ENCODE results near the gene SREBF1.
"Not testable (repeated sequence)": the region's sequence is repeated elsewhere in the genome, so short reads cannot be mapped to it uniquely, and the experiment has no call there.

Gene SREBF1

DNA sequence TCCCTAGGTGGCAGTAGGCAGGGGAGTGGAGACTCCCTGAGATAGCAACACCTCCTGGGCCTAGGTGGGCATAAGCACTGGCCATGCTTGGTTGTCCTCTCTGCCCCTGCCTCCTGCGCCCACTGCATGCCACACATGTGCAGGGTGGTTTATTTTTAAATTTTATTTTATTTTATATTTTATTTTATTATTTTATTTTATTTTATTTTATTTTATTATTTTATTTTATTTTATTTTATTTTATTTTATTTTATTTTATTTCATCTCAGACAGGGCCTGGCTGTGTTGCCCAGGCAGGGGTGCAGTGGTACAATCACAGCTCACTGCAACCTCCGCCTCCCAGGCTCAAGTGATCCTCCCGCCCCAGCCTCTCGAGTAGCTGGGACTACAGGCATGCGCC is 28.6 kb downstream of the SREBF1 start:
- not testable (repeated sequence) for H3K9me3 ChIP-seq (ENCODE audit: control insufficient read depth, insufficient read depth, low read depth, low read length); H3K27ac ChIP-seq (ENCODE audit: low read depth, low read length); H3K4me3 ChIP-seq (ENCODE audit: low read depth, low read length); H3K36me3 ChIP-seq (ENCODE audit: control insufficient read depth, insufficient read depth, low read length); H3K9ac ChIP-seq (ENCODE audit: low read length)
- peaks cover 25% of the 10 kb centered on the region for H3K4me1 ChIP-seq (ENCODE audit: control insufficient read depth, insufficient read depth, low read length)
- peaks cover 25% of the 10 kb centered on the region for H3K27me3 ChIP-seq (ENCODE audit: control insufficient read depth, insufficient read depth, low read length)

DNA sequence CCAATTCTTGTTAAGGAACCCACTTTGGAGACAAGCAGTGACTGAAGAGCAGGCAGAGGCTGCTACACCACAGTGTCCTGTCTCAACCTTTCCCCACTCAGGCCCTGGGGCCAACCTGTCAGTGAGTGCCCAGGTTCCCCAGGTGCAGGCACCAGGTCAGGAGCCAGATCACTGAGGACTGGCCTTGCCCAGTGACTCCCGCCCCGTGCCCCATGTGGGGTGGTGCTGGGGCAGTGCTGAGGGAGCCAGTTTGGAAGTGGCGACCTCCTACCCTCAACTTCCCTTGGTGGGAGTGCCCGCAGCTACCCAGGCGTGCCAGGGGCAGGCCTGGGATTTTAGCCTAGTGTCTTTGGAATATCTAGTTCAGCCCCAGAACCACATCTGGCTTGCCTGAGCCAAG is 29.3 kb downstream of the SREBF1 start:
- Histone ChIP-seq H3K4me1 (ENCODE audit: control insufficient read depth, insufficient read depth, low read length) (peaks cover 24% of the 10 kb centered on the region), H3K4me3 (ENCODE audit: low read depth, low read length) (no peak overlapping the region), H3K27ac (ENCODE audit: low read depth, low read length) (no peak overlapping the region), H3K36me3 (ENCODE audit: control insufficient read depth, insufficient read depth, low read length) (no peaks in the 10 kb centered on the region), H3K9ac (ENCODE audit: low read length) (no peak overlapping the region), H3K27me3 (ENCODE audit: control insufficient read depth, insufficient read depth, low read length) (peaks cover 25% of the 10 kb centered on the region), H3K9me3 (ENCODE audit: control insufficient read depth, insufficient read depth, low read depth, low read length) (no peaks in the 10 kb centered on the region)

DNA sequence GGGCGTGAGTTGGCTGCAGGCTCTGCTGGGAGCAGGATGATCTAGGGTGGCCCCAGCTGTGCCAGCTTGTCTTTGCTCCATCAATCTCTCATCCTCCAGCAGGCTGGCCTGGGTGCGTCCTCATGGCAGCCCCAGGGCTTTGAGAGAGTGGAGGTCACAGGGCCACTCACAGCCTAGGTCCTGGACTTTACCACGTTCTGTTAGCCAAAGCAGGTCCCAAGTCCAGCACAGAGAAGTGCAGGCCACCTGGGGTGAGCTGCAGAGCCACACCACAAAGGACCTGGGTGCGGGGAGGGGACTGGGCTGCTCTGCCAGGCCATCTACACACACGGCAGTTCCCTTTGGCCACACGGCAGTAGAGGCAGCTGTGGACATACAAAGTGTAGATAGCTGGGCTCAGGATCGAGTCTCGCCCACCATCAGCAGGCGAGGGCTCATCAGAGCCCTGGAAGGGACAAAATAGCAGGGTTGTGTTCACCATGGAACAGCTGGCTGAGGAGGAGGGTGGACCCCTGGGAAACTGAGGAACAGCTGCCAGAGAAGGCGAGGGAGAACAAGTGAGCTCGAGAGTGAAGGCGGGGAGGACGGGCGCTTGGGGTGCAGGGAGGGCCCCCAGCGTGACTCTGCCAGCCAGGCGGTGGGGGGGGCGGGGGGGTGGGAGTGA is 30.0 kb downstream of the SREBF1 start:
- H3K4me3 ChIP-seq (ENCODE audit: low read depth, low read length), result no peak overlapping the region
- H3K9ac ChIP-seq (ENCODE audit: low read length), result no peak overlapping the region
- H3K4me1 ChIP-seq (ENCODE audit: control insufficient read depth, insufficient read depth, low read length), result peaks cover 18% of the 10 kb centered on the region
- H3K27ac ChIP-seq (ENCODE audit: low read depth, low read length), result no peak overlapping the region
- H3K36me3 ChIP-seq (ENCODE audit: control insufficient read depth, insufficient read depth, low read length), result no peaks in the 10 kb centered on the region
- peaks cover 25% of the 10 kb centered on the region for H3K27me3 ChIP-seq (ENCODE audit: control insufficient read depth, insufficient read depth, low read length)
- H3K9me3 ChIP-seq (ENCODE audit: control insufficient read depth, insufficient read depth, low read depth, low read length), result no peaks in the 10 kb centered on the region

DNA sequence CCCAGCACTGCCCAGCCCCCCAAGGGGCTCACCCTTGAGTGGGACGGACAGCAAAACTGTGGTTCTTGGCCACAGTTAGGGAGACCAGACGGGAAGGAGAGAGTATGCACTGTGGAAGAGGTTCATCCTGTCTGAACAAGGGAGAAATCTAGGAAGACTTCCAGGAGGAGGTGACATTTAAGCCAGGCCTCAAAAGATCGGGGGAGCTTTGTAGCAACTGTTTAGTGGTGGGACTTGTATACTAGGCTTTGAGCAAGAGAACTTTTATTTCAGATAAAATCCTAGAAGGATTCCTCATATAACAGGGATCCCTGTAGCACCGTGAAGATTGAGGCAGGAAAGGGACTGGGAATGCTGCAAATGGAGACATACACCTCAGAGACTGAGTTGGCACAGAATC is 30.8 kb downstream of the SREBF1 start:
- Histone ChIP-seq H3K9ac (ENCODE audit: low read length) (no peak overlapping the region), H3K27ac (ENCODE audit: low read depth, low read length) (no peak overlapping the region), H3K9me3 (ENCODE audit: control insufficient read depth, insufficient read depth, low read depth, low read length) (no peaks in the 10 kb centered on the region), H3K36me3 (ENCODE audit: control insufficient read depth, insufficient read depth, low read length) (no peaks in the 10 kb centered on the region), H3K27me3 (ENCODE audit: control insufficient read depth, insufficient read depth, low read length) (peaks cover 25% of the 10 kb centered on the region), H3K4me1 (ENCODE audit: control insufficient read depth, insufficient read depth, low read length) (peaks cover 16% of the 10 kb centered on the region), H3K4me3 (ENCODE audit: low read depth, low read length) (no peak overlapping the region)

DNA sequence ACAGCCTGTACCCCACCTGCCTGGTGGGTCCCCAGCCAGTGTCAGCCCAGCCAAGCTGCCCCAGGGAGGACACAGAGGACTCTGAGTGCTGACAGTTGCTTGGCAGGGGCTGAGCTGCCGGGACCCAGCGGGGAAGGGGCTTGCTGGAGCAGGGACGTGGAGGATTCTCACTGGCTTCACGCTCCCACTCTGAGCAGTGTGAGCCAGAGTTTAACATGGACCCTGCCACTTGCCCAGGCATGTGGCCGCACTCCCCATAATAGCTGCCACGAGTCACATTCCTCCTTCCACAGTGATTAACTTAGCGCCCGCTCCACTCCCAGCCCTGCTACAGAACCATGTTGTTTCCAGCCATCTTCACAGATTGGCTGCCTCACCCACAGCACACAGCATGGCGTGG is 31.2 kb downstream of the SREBF1 start:
- Histone ChIP-seq H3K4me3 (ENCODE audit: low read depth, low read length) (no peak overlapping the region), H3K36me3 (ENCODE audit: control insufficient read depth, insufficient read depth, low read length) (no peaks in the 10 kb centered on the region), H3K27me3 (ENCODE audit: control insufficient read depth, insufficient read depth, low read length) (peaks cover 20% of the 10 kb centered on the region), H3K9me3 (ENCODE audit: control insufficient read depth, insufficient read depth, low read depth, low read length) (no peaks in the 10 kb centered on the region), H3K27ac (ENCODE audit: low read depth, low read length) (no peak overlapping the region), H3K9ac (ENCODE audit: low read length) (no peak overlapping the region), H3K4me1 (ENCODE audit: control insufficient read depth, insufficient read depth, low read length) (peaks cover 11% of the 10 kb centered on the region)

DNA sequence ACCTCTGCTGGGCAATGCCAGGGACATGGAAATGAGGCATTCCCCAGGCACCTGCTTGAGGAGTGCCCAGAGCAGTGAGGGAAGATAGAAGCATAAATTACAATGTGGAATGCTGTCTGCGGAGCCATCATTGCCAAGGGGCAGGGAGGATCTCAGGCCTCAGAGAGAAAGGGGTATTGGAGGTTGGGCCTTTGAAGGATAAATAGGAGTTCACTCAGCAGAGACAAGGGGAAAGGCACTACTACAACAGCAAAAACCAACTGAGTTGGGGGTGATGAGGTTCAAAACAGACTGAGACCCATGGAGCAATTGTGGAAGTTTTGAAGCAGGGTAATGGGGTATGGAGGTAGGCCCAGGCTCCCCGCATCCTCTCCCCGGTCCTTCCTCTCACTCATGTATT is 32.8 kb downstream of the SREBF1 start:
- H3K9ac ChIP-seq (ENCODE audit: low read length), result no peak overlapping the region
- H3K9me3 ChIP-seq (ENCODE audit: control insufficient read depth, insufficient read depth, low read depth, low read length), result no peaks in the 10 kb centered on the region
- H3K36me3 ChIP-seq (ENCODE audit: control insufficient read depth, insufficient read depth, low read length), result no peaks in the 10 kb centered on the region
- peaks cover 11% of the 10 kb centered on the region for H3K27me3 ChIP-seq (ENCODE audit: control insufficient read depth, insufficient read depth, low read length)
- H3K4me3 ChIP-seq (ENCODE audit: low read depth, low read length), result no peak overlapping the region
- H3K4me1 ChIP-seq (ENCODE audit: control insufficient read depth, insufficient read depth, low read length), result peaks cover 14% of the 10 kb centered on the region; the same call in 1 of the 2 replicates
- H3K27ac ChIP-seq (ENCODE audit: low read depth, low read length), result no peak overlapping the region

DNA sequence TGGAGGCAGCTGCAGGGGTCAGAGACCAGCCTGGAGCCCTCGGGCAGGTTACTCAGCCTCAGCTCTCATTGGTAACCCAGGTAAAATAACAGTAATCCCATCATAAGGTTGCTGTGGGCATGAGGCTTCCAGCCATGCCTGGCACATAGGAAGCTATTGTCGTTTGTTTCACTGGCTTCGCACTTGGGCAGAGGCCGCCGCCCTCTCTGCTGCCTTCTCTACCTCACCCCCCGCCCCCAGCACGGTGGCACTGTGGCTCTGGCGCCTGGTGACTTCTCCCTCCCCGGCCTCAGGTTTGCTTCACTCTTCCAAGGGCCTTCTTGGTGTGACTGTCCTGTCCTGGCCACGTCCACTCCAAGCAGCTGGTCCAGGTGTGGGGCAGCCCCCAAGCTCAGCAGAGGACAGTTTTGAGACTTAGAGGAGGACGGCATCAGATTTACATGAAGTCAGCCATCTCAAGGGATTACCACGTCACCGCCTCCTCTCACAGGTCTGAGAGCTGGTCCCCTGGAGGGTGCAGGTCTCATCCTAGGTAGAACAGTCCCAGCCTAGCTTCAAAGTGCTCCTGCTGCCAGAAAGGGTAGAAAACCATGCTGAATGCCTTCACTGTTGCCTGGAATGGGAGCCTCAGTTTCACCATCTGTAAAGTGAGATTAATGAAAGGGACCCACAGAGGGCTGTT is 34.8 kb downstream of the SREBF1 start:
- Histone ChIP-seq H3K4me3 (ENCODE audit: low read depth, low read length) (no peak overlapping the region), H3K36me3 (ENCODE audit: control insufficient read depth, insufficient read depth, low read length) (no peaks in the 10 kb centered on the region), H3K9me3 (ENCODE audit: control insufficient read depth, insufficient read depth, low read depth, low read length) (no peaks in the 10 kb centered on the region), H3K27ac (ENCODE audit: low read depth, low read length) (no peak overlapping the region), H3K4me1 (ENCODE audit: control insufficient read depth, insufficient read depth, low read length) (peaks cover 13% of the 10 kb centered on the region; the same call in 1 of the 2 replicates), H3K9ac (ENCODE audit: low read length) (no peak overlapping the region), H3K27me3 (ENCODE audit: control insufficient read depth, insufficient read depth, low read length) (peaks cover 4% of the 10 kb centered on the region; the same call in 1 of the 2 replicates)

DNA sequence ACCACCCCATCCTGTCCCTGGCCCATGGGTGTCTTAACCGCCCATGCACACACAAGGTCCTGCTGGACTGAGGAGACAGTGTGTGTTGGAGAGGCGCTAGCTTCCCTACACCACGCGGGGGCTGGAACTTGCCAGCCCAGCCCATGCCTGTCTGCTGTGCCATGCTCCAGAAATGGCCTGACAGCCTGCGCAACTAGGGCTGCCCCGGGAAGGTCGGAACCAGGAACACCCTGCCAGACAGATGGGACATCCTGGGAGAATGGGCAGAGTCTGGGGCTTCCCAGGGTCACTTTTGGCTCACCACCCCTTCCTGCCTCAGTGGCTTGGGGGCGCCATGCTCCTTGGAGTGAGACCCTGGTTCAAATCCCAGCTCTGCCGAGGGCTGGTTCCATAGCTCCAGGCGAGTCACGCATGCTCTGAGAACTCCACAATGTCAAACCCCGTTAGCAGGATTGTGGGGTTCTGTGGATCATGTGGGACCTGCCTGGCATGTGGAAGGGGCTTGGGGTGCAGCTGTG is 36.2 kb downstream of the SREBF1 start:
- Histone ChIP-seq H3K9me3 (ENCODE audit: control insufficient read depth, insufficient read depth, low read depth, low read length) (no peaks in the 10 kb centered on the region), H3K27me3 (ENCODE audit: control insufficient read depth, insufficient read depth, low read length) (no peaks in the 10 kb centered on the region), H3K4me1 (ENCODE audit: control insufficient read depth, insufficient read depth, low read length) (peaks cover 13% of the 10 kb centered on the region; the same call in 1 of the 2 replicates), H3K4me3 (ENCODE audit: low read depth, low read length) (no peak overlapping the region), H3K27ac (ENCODE audit: low read depth, low read length) (no peak overlapping the region), H3K36me3 (ENCODE audit: control insufficient read depth, insufficient read depth, low read length) (no peaks in the 10 kb centered on the region), H3K9ac (ENCODE audit: low read length) (no peak overlapping the region)

DNA sequence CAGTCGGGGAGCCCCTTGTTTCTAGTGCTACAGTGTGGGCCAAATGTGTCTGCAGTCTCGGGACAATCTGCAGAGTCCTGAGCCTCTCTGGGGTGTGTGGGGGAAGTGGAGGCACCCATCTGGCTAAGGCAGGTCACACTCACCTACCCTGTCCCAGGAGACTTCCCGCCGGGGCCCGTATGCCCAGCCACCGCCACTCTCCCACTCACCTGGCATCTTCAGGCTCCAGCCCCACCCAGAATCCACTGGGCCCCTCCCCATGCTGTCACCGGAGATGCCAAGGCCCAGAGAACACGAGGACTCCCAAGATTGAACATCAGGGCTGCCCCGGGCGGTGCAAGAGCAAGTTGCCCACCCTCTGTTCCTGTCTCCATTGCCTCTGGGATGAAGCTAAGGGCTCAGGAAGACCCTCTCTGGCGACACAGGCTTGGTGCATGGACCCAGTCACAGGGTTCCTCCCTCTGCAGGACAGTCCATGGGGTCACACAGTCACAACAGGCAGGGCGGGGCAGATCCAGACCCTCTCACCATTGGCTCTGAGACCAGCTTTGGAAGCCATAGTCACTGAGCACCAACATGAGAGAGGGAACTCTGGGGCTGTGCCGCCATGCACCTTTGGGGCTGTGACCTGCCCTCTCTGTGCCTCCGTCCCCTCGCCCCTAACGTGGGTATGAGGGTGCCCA is 38.1 kb downstream of the SREBF1 start:
- Histone ChIP-seq H3K9ac (ENCODE audit: low read length) (no peak overlapping the region), H3K36me3 (ENCODE audit: control insufficient read depth, insufficient read depth, low read length) (no peaks in the 10 kb centered on the region), H3K9me3 (ENCODE audit: control insufficient read depth, insufficient read depth, low read depth, low read length) (no peaks in the 10 kb centered on the region), H3K27ac (ENCODE audit: low read depth, low read length) (no peak overlapping the region), H3K4me1 (ENCODE audit: control insufficient read depth, insufficient read depth, low read length) (peaks cover 13% of the 10 kb centered on the region; the same call in 1 of the 2 replicates), H3K4me3 (ENCODE audit: low read depth, low read length) (no peak overlapping the region), H3K27me3 (ENCODE audit: control insufficient read depth, insufficient read depth, low read length) (peaks cover 9% of the 10 kb centered on the region; the same call in 1 of the 2 replicates)

DNA sequence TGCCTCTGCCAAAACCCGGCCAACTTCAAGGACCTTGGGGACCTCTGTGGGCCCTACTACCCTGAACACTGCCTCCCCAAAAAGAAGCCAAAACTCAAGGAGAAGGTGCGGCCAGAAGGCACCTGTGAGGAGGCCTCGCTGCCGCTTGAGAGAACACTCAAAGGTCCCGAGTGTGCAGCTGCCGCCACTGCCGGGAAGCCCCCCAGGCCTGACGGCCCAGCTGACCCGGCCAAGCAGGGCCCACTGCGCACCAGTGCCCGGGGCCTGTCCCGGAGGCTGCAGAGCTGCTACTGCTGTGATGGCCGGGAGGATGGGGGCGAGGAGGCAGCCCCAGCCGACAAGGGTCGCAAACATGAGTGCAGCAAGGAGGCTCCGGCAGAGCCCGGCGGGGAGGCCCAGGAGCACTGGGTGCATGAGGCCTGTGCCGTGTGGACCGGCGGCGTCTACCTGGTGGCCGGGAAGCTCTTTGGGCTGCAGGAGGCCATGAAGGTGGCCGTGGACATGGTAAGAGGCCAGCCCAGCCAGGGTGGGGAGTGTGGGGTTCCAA is 38.7 kb downstream of the SREBF1 start:
- H3K4me1 ChIP-seq (ENCODE audit: control insufficient read depth, insufficient read depth, low read length), result peaks cover 17% of the 10 kb centered on the region; the same call in 1 of the 2 replicates
- H3K9me3 ChIP-seq (ENCODE audit: control insufficient read depth, insufficient read depth, low read depth, low read length), result no peaks in the 10 kb centered on the region
- no peak overlapping the region for H3K9ac ChIP-seq (ENCODE audit: low read length)
- no peak overlapping the region for H3K4me3 ChIP-seq (ENCODE audit: low read depth, low read length)
- no peaks in the 10 kb centered on the region for H3K36me3 ChIP-seq (ENCODE audit: control insufficient read depth, insufficient read depth, low read length)
- H3K27ac ChIP-seq (ENCODE audit: low read depth, low read length), result no peak overlapping the region
- peaks cover 14% of the 10 kb centered on the region; the same call in 1 of the 2 replicates for H3K27me3 ChIP-seq (ENCODE audit: control insufficient read depth, insufficient read depth, low read length)
